GM18867 (cell line): Measurements from ENCODE around the gene STAT2.
"Not testable (repeated sequence)": the region's sequence is repeated elsewhere in the genome, so short reads cannot be mapped to it uniquely, and the experiment has no call there.

Experiments
- ATAC-seq: cut with Tn5 transposase; IDR thresholded peaks from one replicate; pipeline ENCODE4 v1.9.1; 2021; ENCODE audit warnings: mild to moderate bottlenecking, moderate library complexity; ENCODE audit not compliant: unreplicated experiment

Gene STAT2

GRCh38 chr12:56332512-56333196, 27.3 kb downstream of the STAT2 start:
- ATAC-seq: no peak

- no peak for ATAC-seq
These were observed 28.9 kb downstream of the STAT2 start for GRCh38 chr12:56330936-56331490.

- ATAC-seq: no peak
These were observed 33.4 kb downstream of the STAT2 start for GRCh38 chr12:56326533-56326932.

- no peak for ATAC-seq
These were observed 33.8 kb downstream of the STAT2 start for GRCh38 chr12:56326126-56326525.

- no peak for ATAC-seq
These were observed 35.7 kb downstream of the STAT2 start for GRCh38 chr12:56324206-56324605.

GRCh38 chr12:56321610-56322009, 38.3 kb downstream of the STAT2 start:
- ATAC-seq: not testable (repeated sequence)

GRCh38 chr12:56321027-56321426, 38.9 kb downstream of the STAT2 start:
- ATAC-seq: no peak

GRCh38 chr12:56317675-56318074, 42.2 kb downstream of the STAT2 start:
- no peak for ATAC-seq

GRCh38 chr12:56315622-56316473, 44.1 kb downstream of the STAT2 start, which contains the start of gene CNPY2:
Gene CNPY2 (minus strand): TSS chr12:56315988. CDS start chr12:56315217, 771 bp downstream.
- peak; percentile 87 for ATAC-seq

- no peak for ATAC-seq
These were observed 44.7 kb downstream of the STAT2 start for GRCh38 chr12:56315249-56315621.

- no peak for ATAC-seq
These were observed 48.9 kb downstream of the STAT2 start for GRCh38 chr12:56311003-56311402.

GRCh38 chr12:56308714-56309113, 51.2 kb downstream of the STAT2 start:
- ATAC-seq: no peak

GRCh38 chr12:56307221-56307965, 52.5 kb downstream of the STAT2 start:
- ATAC-seq: no peak

- ATAC-seq: no peak
These were observed 54.9 kb downstream of the STAT2 start for GRCh38 chr12:56304872-56305590.

- ATAC-seq: no peak
These were observed 55.6 kb downstream of the STAT2 start for GRCh38 chr12:56304276-56304675.

- ATAC-seq: no peak
These were observed 59.1 kb downstream of the STAT2 start for GRCh38 chr12:56300644-56301464.

GRCh38 chr12:56299853-56300643, 59.9 kb downstream of the STAT2 start, which contains the start of gene CS:
Gene CS (minus strand): TSS chr12:56300330. CDS start chr12:56300201, 129 bp downstream.
- peak; percentile 91 for ATAC-seq

- ATAC-seq: no peak
These were observed 60.5 kb downstream of the STAT2 start for GRCh38 chr12:56299308-56299852.
